Bone marrow (tissue), 2 donors: ENCODE measurements around the gene XKRX.

Experiments used
- DNase-seq, 2 donors: peaks; one replicate each; lab custom pipeline; 2025; lab: John Stamatoyannopoulos, UW

XKRX gene

GRCh38 chrX:100928660-100929613 is at the start of gene XKRX:
XKRX (minus strand) TSS chrX:100928917; CDS start chrX:100928304, 613 bp downstream.
- no peak for DNase-seq

GRCh38 chrX:100976211-100976610 is 47.5 kb upstream of the XKRX start:
- no peak for DNase-seq

- no peak for DNase-seq
Measured at GRCh38 chrX:100975212-100975611, 46.5 kb upstream of the XKRX start.

GRCh38 chrX:100973411-100973810 is 44.7 kb upstream of the XKRX start:
- DNase-seq = no peak

- DNase-seq = no peak
Measured at GRCh38 chrX:100969936-100970335, 41.2 kb upstream of the XKRX start.

- DNase-seq = no peak
Measured at GRCh38 chrX:100969408-100969807, 40.7 kb upstream of the XKRX start, which contains the start of gene ARL13A. ARL13A (plus strand) TSS chrX:100969708; CDS start chrX:100973690, 3,982 bp downstream.

- no peak for DNase-seq
Measured at GRCh38 chrX:100964362-100964761, 35.6 kb upstream of the XKRX start.

- DNase-seq = no peak
Measured at GRCh38 chrX:100962811-100963210, 34.1 kb upstream of the XKRX start.

- DNase-seq = no peak
Measured at GRCh38 chrX:100948557-100948956, 19.8 kb upstream of the XKRX start.

GRCh38 chrX:100946299-100946927 is 17.7 kb upstream of the XKRX start:
- no peak for DNase-seq

- DNase-seq = no peak
Measured at GRCh38 chrX:100944601-100945000, 15.9 kb upstream of the XKRX start.

GRCh38 chrX:100939333-100939732 is 10.6 kb upstream of the XKRX start:
- no peak for DNase-seq

GRCh38 chrX:100935767-100936166 is 7.0 kb upstream of the XKRX start:
- no peak for DNase-seq

- DNase-seq = no peak
Measured at GRCh38 chrX:100931925-100932285, 3.2 kb upstream of the XKRX start.

GRCh38 chrX:100931218-100931924 is 2.7 kb upstream of the XKRX start:
- no peak for DNase-seq

GRCh38 chrX:100926453-100926852 is 2.3 kb downstream of the XKRX start:
- no peak for DNase-seq

GRCh38 chrX:100924375-100924774 is 4.3 kb downstream of the XKRX start:
- no peak for DNase-seq

GRCh38 chrX:100915562-100915961 is 13.2 kb downstream of the XKRX start:
- DNase-seq = no peak

GRCh38 chrX:100913111-100913510 is 15.6 kb downstream of the XKRX start:
- DNase-seq = no peak

- DNase-seq = no peak
Measured at GRCh38 chrX:100911731-100912130, 17.0 kb downstream of the XKRX start.

- DNase-seq = no peak
Measured at GRCh38 chrX:100905620-100906019, 23.1 kb downstream of the XKRX start.

- DNase-seq = no peak
Measured at GRCh38 chrX:100904433-100904832, 24.3 kb downstream of the XKRX start.
